Amygdala (tissue), 56 donors: ENCODE measurements around the gene ELL.

Experiments used
- DNase-seq, 56 donors: peaks; one replicate each; lab custom pipeline; 2025; lab: John Stamatoyannopoulos, UW

The ELL gene

GRCh38 chr19:18493440-18494266, 28.2 kb downstream of the ELL start:
- no peak for DNase-seq

GRCh38 chr19:18491995-18492953, 29.6 kb downstream of the ELL start:
- no peak for DNase-seq

GRCh38 chr19:18490728-18491127, 31.1 kb downstream of the ELL start:
- no peak for DNase-seq

- DNase-seq: no peak
Observed at GRCh38 chr19:18489627-18490184, 32.2 kb downstream of the ELL start.

- DNase-seq: peak in 1 of 56 donors; percentile 12
Observed at GRCh38 chr19:18488838-18489626, 32.8 kb downstream of the ELL start.

- DNase-seq: peak in 8 of 56 donors; percentile 10 to 40 (median 20)
Observed at GRCh38 chr19:18488403-18488723, 33.5 kb downstream of the ELL start.

GRCh38 chr19:18487576-18488402, 34.1 kb downstream of the ELL start:
- no peak for DNase-seq

GRCh38 chr19:18486746-18487145, 35.1 kb downstream of the ELL start:
- DNase-seq: no peak

- DNase-seq: no peak
Observed at GRCh38 chr19:18484992-18485391, 36.9 kb downstream of the ELL start.

- DNase-seq: no peak
Observed at GRCh38 chr19:18483119-18483890, 38.6 kb downstream of the ELL start.

GRCh38 chr19:18481505-18482222, 40.2 kb downstream of the ELL start:
- DNase-seq: no peak

GRCh38 chr19:18480006-18480691, 41.7 kb downstream of the ELL start:
- DNase-seq: peak in 2 of 56 donors; percentile 14 to 19

GRCh38 chr19:18478545-18479311, 43.1 kb downstream of the ELL start:
- DNase-seq: peak in 25 of 56 donors; percentile 9 to 68 (median 26)

- no peak for DNase-seq
Observed at GRCh38 chr19:18477974-18478373, 43.9 kb downstream of the ELL start.

- DNase-seq: no peak
Observed at GRCh38 chr19:18477042-18477779, 44.7 kb downstream of the ELL start.

GRCh38 chr19:18476507-18477041, 45.3 kb downstream of the ELL start:
- DNase-seq: no peak
